HUES6 (cell line): ENCODE results near the gene GPR62.
"Not testable (repeated sequence)": the region's sequence is repeated elsewhere in the genome, so short reads cannot be mapped to it uniquely, and the experiment has no call there.

Experiments used
- H3K27ac ChIP-seq: 2 replicates; pipeline ENCODE4 v1.7.0; 2013; ENCODE audit warnings: low read depth, mild to moderate bottlenecking, low read length, inconsistent platforms
- H3K27me3 ChIP-seq: 2 replicates; pipeline ENCODE4 v1.6.1; 2013; ENCODE audit warnings: low read length; ENCODE audit not compliant: control insufficient read depth, insufficient read depth
- H3K36me3 ChIP-seq: 2 replicates; pipeline ENCODE4 v1.6.1; 2013; ENCODE audit warnings: low read length; ENCODE audit not compliant: control insufficient read depth, insufficient read depth
- H3K4me1 ChIP-seq: 2 replicates; pipeline ENCODE4 v1.6.1; 2013; ENCODE audit warnings: low read length; ENCODE audit not compliant: control insufficient read depth, insufficient read depth
- H3K4me3 ChIP-seq: 2 replicates; pipeline ENCODE4 v1.5.1; 2013; ENCODE audit warnings: low read depth, low read length
- H3K9ac ChIP-seq: one replicate; pipeline ENCODE4 v1.6.1; 2013; ENCODE audit warnings: mild to moderate bottlenecking, low read length
- H3K9me3 ChIP-seq: 2 replicates; pipeline ENCODE4 v1.6.1; 2013; ENCODE audit warnings: low read depth, low read length; ENCODE audit not compliant: control insufficient read depth, insufficient read depth

The GPR62 gene

DNA sequence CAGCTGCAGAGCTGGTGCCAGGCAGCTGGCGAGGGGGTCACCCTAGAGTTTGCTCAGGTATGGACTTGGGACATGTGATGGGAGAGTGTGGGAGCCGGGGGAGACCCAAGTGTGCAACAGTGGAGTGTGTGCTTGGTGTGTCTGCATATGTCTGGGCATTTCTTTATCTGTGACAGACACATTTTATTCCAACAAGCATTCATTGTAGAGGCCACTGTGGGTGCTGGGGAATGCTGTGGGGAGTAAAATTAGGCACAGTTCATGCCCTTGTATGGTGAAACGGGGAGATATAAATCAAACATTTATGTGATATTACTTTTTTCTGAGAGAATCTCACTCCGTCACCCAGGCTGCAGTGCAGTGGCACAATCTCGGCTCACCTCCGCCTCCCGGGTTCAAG lies 32.4 kb downstream of the GPR62 start:
- Histone ChIP-seq H3K27ac (no peak overlapping the region), H3K27me3 (no peaks in the 10 kb centered on the region), H3K4me3 (no peak overlapping the region), H3K4me1 (peaks cover 18% of the 10 kb centered on the region), H3K9me3 (no peaks in the 10 kb centered on the region), H3K9ac (no peak overlapping the region), H3K36me3 (peaks cover 13% of the 10 kb centered on the region)

DNA sequence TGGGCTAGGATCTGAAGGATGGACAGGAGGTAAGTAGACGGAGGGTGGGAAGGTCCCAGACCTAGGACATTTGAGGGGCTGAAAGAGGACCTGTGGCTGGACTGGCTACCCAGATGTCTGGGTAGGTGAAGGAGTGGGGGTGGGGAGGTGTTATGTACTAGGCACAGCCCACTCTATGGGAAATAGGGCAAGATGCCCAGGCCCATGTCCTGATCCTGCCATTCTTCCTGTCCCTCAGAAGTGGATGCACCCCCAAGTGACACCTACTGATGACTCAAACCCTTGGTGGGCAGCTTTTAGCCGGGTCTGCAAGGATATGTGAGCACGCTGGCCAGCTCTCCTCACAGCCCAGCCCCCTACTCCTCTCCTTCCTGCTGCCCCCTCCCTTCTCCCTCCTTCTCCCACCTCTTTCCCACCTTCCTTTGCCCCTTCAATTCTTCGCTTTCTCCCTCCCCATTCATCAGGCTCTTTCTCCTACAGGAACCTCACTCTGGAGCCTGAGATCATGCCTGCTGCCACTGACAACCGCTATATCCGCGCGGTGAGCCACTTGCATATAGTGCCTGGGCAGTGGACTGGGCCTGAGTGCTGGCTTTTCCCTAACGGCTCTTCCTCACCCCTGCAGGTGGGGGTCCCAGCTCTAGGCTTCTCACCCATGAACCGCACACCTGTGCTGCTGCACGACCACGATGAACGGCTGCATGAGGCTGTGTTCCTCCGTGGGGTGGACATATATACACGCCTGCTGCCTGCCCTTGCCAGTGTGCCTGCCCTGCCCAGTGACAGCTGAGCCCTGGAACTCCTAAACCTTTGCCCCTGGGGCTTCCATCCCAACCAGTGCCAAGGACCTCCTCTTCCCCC lies 33.3 kb downstream of the GPR62 start:
- Histone ChIP-seq H3K4me1 (peaks cover 13% of the 10 kb centered on the region), H3K4me3 (no peak overlapping the region), H3K36me3 (peaks cover 21% of the 10 kb centered on the region), H3K9ac (no peak overlapping the region), H3K27me3 (no peaks in the 10 kb centered on the region), H3K27ac (no peak overlapping the region), H3K9me3 (no peaks in the 10 kb centered on the region)

DNA sequence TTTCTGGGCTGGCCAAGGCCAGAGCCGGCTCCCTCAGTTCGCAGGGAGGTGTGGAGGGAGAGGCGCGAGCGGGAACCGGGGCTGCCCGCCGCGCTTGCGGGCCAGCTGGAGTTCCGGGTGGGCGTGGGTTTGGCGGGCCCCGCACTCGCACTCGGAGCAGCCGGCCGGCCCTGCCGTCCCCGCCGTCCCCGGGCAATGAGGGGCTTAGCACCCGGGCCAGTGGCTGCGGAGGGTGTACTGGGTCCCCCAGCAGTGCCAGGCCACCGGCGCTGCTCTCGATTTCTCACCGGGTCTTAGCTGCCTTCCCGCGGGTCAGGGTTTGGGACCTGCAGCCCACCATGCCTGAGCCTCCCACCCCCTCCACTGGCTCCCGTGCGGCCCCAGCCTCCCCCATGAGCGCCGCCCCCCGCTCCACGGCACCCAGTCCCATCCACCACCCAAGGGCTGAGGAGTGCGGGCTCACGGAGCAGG lies 35.4 kb downstream of the GPR62 start:
- Histone ChIP-seq H3K36me3 (peaks cover 42% of the 10 kb centered on the region), H3K4me1 (peaks cover 12% of the 10 kb centered on the region)
- H3K9ac ChIP-seq, H3K27ac ChIP-seq, H3K9me3 ChIP-seq, H3K4me3 ChIP-seq, H3K27me3 ChIP-seq: not testable (repeated sequence)

DNA sequence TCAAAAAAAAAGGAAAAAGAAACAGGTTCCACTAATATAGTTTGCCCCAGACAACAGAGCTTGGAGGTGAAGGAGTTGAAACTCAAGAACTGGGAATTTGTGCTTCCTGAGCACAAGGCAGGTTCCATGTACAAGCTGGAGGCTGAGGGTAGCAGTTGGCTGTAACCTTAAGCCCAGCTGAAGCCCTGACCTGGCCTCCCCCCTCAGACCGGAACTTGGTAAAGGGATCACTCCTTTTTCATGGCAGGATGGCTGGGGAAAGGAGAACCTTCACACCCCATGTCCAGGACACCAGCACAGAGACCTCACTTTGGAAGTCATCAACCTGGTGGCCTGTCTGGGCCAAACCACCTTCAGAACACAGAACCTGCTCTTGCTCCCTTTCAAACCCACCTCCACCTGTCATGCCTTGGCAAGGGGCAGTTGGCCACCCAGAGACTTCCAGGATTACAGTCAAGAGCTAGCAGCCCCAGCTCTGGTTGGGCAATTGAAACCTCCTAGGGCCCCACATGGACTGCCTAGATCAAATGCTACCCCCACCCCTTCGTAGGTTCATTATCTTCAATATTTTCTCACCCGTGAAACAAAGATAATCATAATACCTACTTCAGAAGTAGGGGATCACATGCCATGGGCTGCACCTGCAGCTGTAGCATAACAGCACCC lies 37.0 kb downstream of the GPR62 start:
- H3K27ac ChIP-seq = peak overlapping the region; percentile 62; the same call in 1 of the 2 replicates
- H3K27me3 ChIP-seq = no peaks in the 10 kb centered on the region
- H3K4me1 ChIP-seq = peaks cover 12% of the 10 kb centered on the region
- H3K36me3 ChIP-seq = peaks cover 42% of the 10 kb centered on the region
- H3K9ac ChIP-seq = no peak overlapping the region
- H3K9me3 ChIP-seq = no peaks in the 10 kb centered on the region
- no peak overlapping the region for H3K4me3 ChIP-seq

DNA sequence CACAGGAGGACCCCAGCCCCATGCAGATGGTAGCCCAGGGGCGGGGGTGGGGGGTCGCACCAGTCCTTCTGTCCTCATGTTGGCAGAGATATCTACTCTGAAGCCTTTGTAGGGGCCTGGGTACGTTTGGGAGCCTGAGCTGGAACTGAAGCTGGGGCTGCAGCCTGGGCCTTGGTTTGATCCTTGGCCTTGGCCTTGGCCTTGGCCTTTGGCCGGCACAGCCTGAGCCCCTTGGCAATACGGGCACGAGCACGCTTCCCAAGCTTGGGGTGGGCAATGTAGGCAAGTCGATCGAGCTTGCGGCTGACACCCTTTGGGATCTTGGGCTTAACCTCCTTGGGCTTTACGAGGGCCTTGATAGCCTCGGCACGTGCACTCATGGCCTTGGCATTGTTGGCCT lies 38.5 kb downstream of the GPR62 start:
- Histone ChIP-seq H3K36me3 (peaks cover 42% of the 10 kb centered on the region), H3K4me1 (peaks cover 15% of the 10 kb centered on the region)
- not testable (repeated sequence) for H3K9me3 ChIP-seq, H3K27me3 ChIP-seq, H3K27ac ChIP-seq, H3K9ac ChIP-seq, H3K4me3 ChIP-seq

DNA sequence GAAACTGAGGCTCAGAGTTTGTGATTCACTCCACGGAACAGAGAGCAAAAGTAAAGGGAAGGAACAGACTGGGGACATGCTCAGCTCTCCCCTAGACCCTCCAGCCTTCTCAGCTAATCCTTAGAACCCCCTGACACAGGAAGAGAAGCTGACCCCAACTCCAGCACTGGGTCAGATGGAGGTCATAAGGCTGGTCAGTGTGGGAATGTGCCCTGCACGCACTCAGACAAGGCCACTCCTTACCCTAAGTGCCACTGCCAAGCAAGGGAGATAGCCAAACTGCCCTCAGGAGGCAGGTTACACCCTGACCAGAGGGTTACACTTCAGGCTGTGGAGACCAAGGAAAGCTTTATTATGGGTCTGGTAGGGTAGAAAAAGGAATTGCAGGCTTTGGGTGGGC lies 39.3 kb downstream of the GPR62 start:
- Histone ChIP-seq H3K4me3 (peak overlapping the region; percentile 98), H3K9ac (peak overlapping the region; percentile 99), H3K4me1 (peaks cover 15% of the 10 kb centered on the region), H3K36me3 (peaks cover 42% of the 10 kb centered on the region), H3K27ac (peak overlapping the region; percentile 99; the same call in 1 of the 2 replicates), H3K27me3 (no peaks in the 10 kb centered on the region), H3K9me3 (no peaks in the 10 kb centered on the region)

DNA sequence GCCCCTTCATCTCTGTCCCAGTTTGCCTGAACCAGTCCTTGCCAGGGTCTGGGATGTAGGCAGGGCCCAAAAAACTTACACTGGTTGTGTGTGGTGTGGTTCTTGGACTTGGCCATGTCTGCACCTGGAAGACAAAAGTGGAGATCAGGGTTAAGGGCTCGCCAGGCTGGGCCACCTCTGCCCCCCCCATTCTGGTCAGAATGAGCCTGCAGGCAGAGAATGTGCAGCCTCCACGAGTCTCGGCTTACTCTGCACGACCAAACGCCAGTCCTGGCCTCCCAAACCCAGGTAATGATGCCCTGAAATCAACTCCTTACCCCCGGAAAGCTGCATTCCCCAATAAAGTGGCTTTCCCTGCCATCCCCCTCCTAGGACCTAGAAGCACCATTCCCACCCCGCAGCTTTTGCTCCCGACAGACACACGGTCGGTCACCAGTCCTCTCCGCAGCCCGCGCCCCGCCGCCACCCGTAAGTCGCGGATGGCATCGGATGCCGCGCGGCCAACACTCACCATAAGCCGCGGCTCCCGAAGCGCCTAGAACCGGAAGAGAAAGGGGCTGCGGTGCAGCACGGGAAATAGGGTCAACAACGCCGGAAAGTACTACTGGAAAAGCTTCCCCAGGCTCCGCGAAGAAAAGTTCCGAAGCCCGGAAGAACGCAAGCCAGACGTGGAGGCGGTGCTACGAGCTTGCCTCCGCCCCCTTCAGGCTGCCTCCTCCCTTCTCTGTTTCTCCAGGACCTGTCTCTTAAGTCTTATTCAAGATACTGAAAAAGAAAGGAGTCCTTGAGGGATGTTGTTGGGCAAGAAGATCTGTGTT lies 40.4 kb downstream of the GPR62 start, which contains the start of gene RPL29:
RPL29 (minus strand) TSS at position 550 of the 818 bp plus-strand sequence; CDS start at position 116, 434 bp downstream.
- Histone ChIP-seq H3K4me3 (peak within 1 kb of the TSS; percentile 98), H3K36me3 (peaks cover 42% of the 10 kb centered on the region), H3K27ac (peak within 1 kb of the TSS; percentile 99), H3K27me3 (no peaks in the 10 kb centered on the region), H3K9me3 (no peaks in the 10 kb centered on the region), H3K4me1 (peaks cover 15% of the 10 kb centered on the region), H3K9ac (peak within 1 kb of the TSS; percentile 99)

DNA sequence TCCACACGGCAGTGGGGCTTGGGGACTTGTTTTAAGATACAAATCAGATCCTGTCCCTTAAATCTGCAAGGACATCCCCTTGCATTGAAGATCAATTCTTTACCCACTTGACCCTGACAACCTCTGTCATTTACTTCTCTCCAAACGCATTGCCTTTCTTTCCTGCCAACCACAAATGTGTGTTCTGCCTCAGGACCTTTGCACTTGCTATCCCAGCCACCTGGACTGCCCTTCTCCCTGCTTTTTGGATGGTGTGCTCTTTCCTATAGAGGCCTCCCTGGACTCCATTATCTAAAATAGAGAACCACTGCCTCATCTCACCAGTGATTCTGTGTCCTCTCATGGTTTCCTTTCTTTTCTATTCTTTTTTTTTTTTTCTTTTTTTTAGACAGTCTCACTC lies 42.0 kb downstream of the GPR62 start:
- Histone ChIP-seq H3K9me3 (no peaks in the 10 kb centered on the region), H3K9ac (no peak overlapping the region), H3K36me3 (peaks cover 32% of the 10 kb centered on the region), H3K27me3 (no peaks in the 10 kb centered on the region), H3K27ac (no peak overlapping the region), H3K4me3 (no peak overlapping the region), H3K4me1 (peaks cover 15% of the 10 kb centered on the region)

DNA sequence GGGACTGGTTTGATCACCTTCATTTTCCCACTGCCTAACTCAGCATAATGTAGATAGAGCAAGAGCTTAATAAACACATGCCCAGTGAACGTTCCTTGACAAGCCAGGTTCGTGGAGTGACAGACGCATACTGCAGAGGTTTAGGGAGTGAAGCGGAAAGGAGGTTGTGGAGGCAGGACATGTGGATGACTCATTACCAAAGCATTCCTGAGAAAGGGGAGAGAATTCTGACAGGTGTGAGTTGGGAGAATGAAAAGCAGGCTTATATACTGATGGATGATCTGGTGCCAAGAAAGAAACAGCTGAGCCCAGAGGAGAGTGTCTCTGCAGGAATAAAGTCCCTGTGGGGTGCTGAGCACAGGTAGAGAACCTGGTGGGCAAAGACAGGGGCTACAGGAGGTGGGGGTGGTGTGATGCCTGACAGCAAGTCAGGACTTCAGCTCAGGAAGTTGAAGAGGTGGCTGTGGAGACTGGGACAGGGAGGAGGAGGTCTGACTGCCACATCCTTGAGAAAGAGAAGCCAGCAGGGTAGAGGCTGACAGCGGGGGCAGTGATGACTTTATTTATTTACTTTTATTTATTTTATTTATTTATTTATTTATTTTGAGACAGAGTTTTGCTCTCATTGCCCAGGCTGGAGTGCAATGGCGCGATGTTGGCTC lies 42.9 kb downstream of the GPR62 start:
- no peaks in the 10 kb centered on the region for H3K27me3 ChIP-seq
- peaks cover 24% of the 10 kb centered on the region for H3K36me3 ChIP-seq
- peaks cover 15% of the 10 kb centered on the region for H3K4me1 ChIP-seq
- H3K9ac ChIP-seq = no peak overlapping the region
- H3K4me3 ChIP-seq = peak overlapping the region; percentile 10; the same call in 1 of the 2 replicates
- H3K27ac ChIP-seq = no peak overlapping the region
- H3K9me3 ChIP-seq = no peaks in the 10 kb centered on the region

DNA sequence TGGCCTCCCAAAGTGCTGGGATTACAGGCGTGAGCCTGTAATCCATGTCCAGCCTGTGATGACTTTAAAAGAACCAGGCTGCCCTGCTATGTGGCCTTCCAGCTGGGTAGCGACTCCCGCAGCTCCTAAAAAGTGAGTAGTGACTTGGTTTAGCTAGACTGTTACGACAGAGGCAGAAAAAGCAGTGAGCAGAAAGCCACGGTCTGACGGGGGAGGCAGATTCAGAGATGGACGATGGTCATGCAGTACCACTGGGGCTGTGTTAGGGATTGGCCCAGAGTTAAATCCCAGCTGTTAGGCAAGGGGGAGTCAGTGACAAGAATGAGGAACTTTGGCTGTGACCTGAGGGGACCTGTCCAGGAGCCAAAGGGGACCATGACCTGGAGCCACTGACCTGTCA lies 43.6 kb downstream of the GPR62 start:
- Histone ChIP-seq H3K27ac (no peak overlapping the region), H3K4me1 (peaks cover 15% of the 10 kb centered on the region), H3K27me3 (no peaks in the 10 kb centered on the region), H3K4me3 (no peak overlapping the region), H3K9me3 (no peaks in the 10 kb centered on the region), H3K36me3 (peaks cover 18% of the 10 kb centered on the region), H3K9ac (no peak overlapping the region)
